H4 (cell line): Measurements from ENCODE around the gene METTL17. TPM values are rescaled to one million over a fixed set of nuclear protein-coding genes. Genes with fewer than 3 reads are reported as not detected.
A peak's percentile ranks its signal among the peaks of the same experiment; 100 is the strongest.
"Not testable (repeated sequence)": the region's sequence is repeated elsewhere in the genome, so short reads cannot be mapped to it uniquely, and the experiment has no call there.

Experiments
- DNase-seq: peaks from one replicate; pipeline ENCODE4 v3.0.0-alpha.2; 2015; ENCODE audit warnings: low spot score
- total RNA-seq: library from RNA; depleted of rRNA; stranded (reverse); fragments of >200 nt; shearing (Covaris generic); gene quantifications from 2 replicates; pipeline ENCODE4 v1.2.3, GENCODE V29; 2014; rRNA removed

The METTL17 gene, protein sequence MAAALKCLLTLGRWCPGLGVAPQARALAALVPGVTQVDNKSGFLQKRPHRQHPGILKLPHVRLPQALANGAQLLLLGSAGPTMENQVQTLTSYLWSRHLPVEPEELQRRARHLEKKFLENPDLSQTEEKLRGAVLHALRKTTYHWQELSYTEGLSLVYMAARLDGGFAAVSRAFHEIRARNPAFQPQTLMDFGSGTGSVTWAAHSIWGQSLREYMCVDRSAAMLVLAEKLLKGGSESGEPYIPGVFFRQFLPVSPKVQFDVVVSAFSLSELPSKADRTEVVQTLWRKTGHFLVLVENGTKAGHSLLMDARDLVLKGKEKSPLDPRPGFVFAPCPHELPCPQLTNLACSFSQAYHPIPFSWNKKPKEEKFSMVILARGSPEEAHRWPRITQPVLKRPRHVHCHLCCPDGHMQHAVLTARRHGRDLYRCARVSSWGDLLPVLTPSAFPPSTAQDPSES
- 60.2 and 64.0 TPM in 2 replicates for total RNA-seq

- peak; percentile 98 for DNase-seq
These were observed at the start of gene METTL17 for GRCh38 chr14:20989787-20990600. Gene METTL17 (plus strand): TSS chr14:20989980. CDS start chr14:20990003, 23 bp downstream.

DNA sequence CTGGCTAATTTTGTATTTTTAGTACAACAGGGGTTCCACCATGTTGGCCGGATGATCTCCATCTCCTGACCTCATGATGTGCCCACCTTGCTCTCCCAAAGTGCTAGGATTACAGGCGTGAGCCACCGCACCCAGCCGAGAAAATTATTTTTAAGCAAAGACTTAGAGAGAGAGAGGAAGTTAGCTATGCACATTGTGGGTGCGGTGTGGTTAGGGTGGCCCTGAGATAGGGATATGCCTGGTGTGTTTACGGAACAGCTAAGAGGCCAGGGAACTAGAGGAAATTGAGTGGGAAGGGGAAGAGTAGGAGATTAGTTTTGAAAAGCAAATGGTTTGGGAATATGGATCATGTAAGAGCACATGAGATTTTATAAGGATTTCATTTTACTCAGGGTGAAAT, 44.6 kb upstream of the METTL17 start:
- not testable (repeated sequence) for DNase-seq

- DNase-seq, result not testable (repeated sequence)
These were observed 43.1 kb upstream of the METTL17 start for GRCh38 chr14:20946707-20947106.

DNA sequence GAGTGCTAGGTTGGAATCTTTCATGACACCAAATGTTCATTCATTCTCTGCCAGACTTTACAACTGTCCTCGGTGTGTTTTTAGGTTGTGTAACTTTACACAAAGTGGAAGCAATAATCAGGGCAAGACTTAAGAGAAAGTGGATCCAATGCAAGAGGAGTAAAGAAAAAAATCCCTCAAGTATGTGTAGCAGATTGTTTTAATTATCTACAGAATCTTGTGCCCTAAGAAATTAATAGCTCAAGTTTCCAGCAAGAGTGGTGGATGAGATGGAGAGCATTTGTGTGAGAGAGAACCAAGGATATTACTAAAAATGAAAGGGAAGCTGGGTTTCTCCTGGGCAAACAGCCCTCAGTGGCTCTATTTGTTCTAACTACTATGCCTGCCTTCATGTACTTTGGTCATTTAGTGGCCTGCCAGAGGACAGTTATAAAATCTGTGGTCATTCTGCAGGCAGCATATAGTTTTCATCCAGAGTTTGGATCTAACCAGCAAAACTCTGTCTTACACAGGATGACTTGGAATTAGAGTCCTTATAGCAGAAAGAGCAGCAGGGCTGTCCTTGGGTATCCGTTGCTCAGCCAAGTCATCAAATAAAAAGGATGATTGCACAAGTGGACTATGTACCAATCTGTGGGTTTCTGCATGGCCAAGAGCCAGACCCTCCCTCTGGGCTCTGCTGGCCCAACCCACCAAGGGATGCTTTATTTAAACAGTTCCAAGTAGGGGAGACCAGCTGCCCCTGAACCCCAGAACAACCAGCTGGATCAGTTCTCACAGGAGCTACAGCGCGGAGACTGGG, 34.8 kb upstream of the METTL17 start, which contains the start of gene RNASE2:
Gene RNASE2, plus strand, starts transcription at position 752 of the 802 bp plus-strand sequence. CDS start 285 bp downstream, outside the sequence.
- not testable (repeated sequence) for DNase-seq

DNA sequence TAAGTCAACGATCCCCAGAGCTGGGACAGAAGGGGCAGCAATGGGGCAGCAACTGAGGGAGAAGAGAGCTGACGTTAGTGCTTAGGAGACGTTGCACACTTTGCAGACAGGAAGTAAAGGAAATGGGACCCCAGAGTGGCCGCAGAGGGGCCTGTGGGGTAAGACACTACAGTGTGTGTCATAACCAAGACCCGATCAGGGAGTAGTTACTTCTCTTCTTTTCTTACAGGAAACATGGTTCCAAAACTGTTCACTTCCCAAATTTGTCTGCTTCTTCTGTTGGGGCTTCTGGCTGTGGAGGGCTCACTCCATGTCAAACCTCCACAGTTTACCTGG, 34.3 kb upstream of the METTL17 start:
- DNase-seq, result not testable (repeated sequence)

DNA sequence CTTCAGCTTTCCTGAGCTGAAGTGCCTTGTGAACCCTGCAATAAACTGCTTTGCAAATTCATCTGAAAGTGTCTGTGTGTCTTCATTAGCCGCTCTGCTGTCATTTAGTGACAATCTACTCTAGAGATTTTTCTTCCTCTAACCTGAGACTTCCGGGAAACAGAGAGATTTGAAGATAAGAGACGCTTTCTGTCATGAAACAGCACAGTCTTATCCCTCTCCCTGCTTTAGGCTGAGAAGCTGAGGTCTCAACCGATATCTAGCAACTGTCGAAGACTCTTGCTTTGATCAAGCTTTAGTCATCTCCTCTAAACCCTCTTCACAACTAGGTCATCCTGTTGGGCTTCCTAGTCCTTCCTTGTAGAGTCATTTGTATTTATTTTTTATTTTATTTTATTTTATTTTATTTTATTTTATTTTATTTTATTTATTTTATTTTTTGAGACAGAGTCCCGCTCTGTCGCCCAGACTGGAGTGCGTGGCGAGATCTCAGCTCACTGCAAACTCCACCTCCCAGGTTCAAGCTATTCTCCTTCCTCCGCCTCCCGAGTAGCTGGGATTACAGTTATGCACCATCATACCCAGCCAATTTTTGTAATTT, 33.3 kb upstream of the METTL17 start:
- no peak for DNase-seq

DNA sequence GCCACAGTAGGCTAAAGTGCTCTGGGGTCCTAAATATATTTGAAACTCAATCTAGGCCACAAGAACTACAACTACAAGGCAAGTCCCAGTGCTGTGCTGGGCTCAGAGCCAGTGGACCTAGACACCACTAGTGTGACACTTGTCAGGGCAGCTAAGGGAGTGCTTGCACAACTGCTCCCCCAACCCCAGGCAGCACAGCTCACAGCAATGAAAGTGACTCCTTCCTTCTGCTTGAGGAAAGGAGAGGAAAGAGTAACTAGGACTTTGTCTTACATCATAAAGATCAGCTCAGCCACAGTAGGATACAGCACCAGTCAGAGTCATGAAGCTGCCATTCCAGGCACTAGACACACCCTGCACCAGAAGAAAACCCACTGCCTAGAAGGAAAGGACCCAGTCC, 30.8 kb upstream of the METTL17 start:
- DNase-seq, result not testable (repeated sequence)

GRCh38 chr14:20969336-20969735, 20.4 kb upstream of the METTL17 start:
- no peak for DNase-seq

- DNase-seq, result no peak
These were observed 19.2 kb upstream of the METTL17 start for GRCh38 chr14:20970647-20970982.

DNA sequence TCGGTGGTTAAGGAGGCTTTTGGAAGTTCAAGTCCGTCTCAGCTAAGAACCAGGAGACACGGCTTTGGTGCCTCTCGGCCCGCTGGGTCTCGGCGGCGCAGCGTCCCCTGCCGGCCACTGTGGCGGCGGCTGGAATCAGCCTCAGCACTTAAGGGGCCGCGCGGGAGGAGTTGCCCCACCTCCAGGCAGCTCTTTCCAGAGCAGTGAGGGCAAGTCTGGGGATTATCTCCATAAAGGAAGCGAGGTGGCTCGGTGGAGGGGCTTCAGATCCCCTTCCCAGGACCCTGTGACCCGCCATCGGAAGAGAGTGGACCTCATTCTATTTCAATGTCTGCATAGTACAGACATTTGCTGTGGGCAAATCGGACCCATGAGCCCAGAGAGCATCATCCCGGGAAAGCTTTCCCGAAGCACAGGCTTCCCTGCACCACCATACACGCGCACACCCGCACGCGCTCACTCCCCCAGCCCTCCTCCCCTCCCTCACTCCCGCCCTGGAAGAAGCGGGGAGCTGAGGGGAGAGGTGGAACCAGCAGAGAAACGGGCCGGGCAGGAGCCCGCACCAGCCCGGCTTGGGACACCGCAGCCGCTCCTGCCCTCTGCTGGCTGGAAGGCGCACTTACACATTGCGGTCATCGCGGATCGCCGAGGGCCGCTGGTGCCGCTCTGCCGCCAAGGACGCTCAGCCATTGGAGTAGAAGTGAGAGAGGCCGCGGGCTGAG, 18.6 kb upstream of the METTL17 start:
- DNase-seq, result peak; percentile 87

DNA sequence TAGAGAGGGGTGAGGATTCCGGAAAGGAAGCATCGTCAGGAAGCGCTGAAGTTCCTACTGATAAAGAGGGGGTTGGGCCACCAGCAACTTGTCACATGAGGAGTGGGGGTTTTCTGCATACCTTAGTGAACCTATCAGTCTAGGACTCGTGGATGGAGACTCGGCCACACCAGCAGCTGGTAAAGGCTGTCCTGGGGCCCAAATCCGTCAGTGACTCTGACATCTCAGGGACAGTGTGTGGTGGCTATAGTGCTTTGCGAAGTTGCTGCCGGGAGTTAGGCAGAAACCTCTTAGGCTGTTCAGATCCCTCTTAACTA, 18.1 kb upstream of the METTL17 start:
- no peak for DNase-seq

DNA sequence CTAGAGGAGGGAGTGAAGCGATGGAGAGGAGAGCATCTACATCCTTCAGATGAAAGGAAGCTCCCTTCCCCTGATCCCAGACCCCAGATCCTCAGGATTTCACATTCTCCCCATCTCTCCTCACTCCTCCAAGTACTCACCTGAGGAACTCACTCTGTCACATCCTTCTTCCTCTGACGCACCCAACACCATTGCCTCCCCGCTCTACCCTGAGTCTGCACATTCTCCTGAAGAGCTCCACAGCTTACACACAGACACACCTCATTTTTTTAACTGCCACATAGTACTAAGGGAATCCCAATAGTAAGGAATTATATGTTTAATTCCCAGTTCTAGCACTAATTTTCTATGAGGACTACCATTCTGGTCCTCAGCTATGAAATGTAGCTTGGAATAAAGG, 16.3 kb upstream of the METTL17 start:
- no peak for DNase-seq

DNA sequence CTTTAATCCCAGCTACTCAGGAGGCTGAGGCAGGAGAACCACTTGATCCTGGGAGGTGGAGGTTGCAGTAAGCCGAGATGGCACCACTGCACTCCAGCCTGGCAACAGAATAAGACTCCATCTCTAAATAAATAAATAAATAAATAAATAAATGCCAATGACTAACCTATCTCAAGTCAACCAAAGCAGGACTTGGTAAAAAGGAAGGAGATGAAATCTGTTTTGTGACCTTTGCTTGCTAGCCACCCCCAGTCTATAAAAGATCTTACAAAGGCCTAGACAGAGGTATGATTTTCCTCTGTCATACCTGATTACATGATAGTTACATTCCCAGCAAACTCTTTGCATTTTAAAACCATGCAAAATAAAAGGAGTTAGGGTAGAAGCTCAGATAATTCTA, 13.5 kb upstream of the METTL17 start:
- no peak for DNase-seq

- no peak for DNase-seq
These were observed 11.1 kb upstream of the METTL17 start for GRCh38 chr14:20978687-20979086.

DNA sequence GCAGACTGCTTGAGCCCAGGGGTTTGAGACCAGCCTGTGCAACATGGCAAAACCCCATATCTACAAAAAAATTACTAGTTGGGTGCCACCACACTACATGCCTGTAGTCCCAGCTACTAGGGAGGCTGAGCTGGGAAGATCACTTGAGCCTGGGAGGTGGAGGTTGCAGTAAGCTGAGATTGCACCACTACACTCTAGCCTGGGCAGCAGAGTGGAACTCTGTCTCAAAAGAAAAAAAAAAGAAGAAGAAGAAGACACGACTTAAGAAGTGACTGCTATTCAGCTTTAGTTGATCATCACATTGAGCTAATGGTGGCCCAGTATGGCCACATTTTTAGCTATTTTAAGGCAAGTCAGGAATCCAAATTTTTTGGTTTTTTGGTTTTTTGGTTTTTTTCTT, 8.9 kb upstream of the METTL17 start:
- DNase-seq, result no peak

DNA sequence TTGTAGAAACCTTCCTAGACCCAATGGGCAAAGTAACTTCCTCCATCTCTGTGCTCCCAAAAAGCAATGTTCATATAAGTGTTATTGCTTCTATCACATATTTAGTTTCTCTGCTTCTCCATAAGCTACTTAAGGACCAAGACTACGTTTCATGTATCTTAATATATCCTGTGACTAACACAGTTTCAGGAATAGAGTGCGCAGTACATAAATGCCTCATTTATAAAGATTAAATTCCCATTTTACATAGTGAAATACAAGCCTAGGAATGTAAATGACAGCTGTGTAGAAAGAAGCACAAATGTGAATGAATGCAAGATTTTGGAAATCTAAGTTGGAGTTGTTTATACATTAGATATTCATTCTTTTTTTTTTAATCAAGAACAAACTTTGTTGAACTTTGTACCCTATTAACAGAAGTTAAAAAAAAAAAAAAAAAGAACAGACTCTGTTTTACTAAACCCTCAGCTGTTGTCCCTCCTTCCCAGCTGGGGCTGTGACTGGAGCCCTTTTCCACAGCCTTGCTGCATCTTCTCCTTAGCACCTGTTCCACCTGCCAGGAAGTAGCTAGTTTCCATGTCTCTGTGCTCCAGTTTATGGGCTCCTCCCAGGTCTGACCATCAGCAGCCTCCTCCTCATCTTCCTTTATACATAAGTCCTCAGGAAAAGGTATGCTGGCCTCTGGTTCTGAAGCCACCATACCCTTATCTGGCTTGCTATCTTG, 7.0 kb upstream of the METTL17 start:
- DNase-seq, result no peak

DNA sequence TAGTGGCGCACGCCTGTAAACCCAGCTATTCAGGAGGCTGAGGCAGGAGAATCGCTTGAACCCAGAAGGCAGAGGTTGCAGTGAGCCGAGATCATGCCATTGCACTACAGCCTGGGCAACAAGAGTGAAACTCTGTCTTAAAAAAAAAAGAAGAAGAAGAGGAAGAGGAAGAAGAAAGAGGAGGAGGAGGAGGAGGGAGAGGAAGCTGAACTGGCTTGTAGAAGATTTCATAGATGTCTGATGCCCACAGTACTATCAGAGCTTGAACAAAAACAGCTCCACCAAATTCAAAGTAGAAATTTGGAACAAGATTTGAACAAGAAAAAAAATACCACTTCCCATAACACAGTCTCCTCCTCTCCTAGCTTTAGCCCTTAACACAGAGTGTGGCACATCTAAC, 4.1 kb upstream of the METTL17 start:
- not testable (repeated sequence) for DNase-seq

DNA sequence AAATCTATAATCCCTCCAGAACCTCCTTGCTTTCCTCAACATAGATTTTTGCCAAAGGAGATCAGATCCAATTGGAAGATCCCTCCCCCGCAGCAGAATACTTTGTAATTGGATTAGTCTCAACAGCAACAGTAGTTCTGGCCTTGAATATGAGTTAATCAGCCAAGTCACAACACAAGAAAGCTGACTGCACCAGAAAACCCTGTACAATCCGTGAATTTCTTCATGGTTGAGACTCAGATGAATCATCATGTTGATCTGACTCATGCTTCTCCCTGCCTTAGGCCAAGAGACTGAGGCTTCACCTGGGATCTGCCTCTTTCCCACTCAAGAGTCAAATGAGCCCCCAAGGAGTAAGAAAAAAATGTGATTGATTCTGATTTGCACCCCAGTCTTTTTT, 3.0 kb upstream of the METTL17 start:
- peak; percentile 82 for DNase-seq

DNA sequence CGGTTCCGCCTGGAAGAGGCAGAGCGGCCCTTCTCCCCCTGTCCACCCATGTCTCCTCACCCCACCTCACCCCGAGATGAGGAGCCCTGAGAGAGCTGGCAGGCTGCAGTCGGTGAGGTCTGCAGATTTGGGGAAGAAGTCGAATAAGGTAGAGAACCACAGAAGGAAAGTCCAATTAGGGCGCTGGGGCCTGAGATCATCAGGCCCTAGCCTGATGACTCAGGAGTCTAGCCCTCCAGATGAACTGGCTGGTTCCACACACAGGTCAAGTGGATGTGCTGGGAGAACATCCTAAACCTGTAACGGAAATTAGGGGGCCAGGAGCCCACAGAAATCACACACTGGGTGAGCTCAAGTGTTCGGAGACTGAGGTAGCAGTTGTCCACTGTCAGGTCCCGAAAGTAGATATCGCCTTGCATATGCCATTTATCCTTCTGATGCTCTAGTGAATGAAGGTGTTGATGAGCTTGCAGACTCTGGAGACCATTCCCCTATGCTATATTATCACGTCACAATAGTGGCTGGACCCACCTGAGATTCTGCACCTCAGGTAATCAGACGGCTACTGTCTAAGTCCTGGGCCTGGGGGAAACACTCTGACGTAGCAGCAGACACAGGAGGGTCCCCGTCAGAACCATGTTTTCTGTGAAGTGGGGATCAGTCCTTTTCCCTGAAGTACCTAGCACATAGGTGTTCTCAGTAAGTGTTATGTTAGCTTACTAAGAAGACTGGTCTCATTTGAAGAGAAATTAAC, 886 bp upstream of the METTL17 start:
- no peak for DNase-seq

DNA sequence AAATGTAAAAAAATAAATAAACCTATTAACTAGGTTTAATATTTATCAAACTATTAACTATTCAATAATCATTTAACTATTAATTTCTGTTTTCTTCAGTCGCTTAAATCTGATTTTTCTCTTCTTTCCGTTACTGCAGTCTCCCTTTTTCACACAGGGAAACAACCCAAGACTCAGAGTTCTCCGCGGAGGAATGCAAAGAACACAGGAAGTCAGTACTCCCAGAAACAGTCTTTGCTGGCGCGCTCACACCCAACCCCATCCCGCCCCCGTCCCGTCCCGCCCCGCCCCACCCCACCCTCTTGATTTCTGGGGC, 351 bp upstream of the METTL17 start:
- no peak for DNase-seq
